Skin of body (tissue), 2 donors: ENCODE data around the gene CELA2B. TPM values are rescaled to one million over a fixed set of nuclear protein-coding genes. Genes with fewer than 3 reads are reported as not detected.
"Not testable (repeated sequence)": the region's sequence is repeated elsewhere in the genome, so short reads cannot be mapped to it uniquely, and the experiment has no call there.

Experiments
- DNase-seq: peaks from one replicate; lab custom pipeline; 2025; lab: John Stamatoyannopoulos, UW
- total RNA-seq: library from RNA; depleted of rRNA; stranded (reverse); fragments of >200 nt; gene quantifications from one replicate; pipeline ENCODE4 v1.2.3, GENCODE V29; 2014

The CELA2B gene
- 0.30 TPM for total RNA-seq

GRCh38 chr1:15475752-15476314, at the start of gene CELA2B:
TSS of gene CELA2B (plus strand) at chr1:15476104. CDS start at chr1:15476126, 22 bp downstream.
- DNase-seq, result no peak

- no peak for DNase-seq
Observed at GRCh38 chr1:15426492-15427279, 49.2 kb upstream of the CELA2B start.

- DNase-seq, result no peak
Observed at GRCh38 chr1:15427280-15427666, 48.6 kb upstream of the CELA2B start.

- DNase-seq, result not testable (repeated sequence)
Observed at GRCh38 chr1:15428252-15428651, 47.7 kb upstream of the CELA2B start.

- DNase-seq, result no peak
Observed at GRCh38 chr1:15428815-15429435, 47.0 kb upstream of the CELA2B start.

GRCh38 chr1:15429701-15430149, 46.2 kb upstream of the CELA2B start:
- DNase-seq, result no peak

GRCh38 chr1:15430787-15431570, 44.9 kb upstream of the CELA2B start:
- no peak for DNase-seq

GRCh38 chr1:15431571-15431948, 44.3 kb upstream of the CELA2B start:
- DNase-seq, result no peak

- DNase-seq, result no peak
Observed at GRCh38 chr1:15432324-15432723, 43.6 kb upstream of the CELA2B start.

GRCh38 chr1:15433471-15433870, 42.4 kb upstream of the CELA2B start:
- DNase-seq, result no peak

GRCh38 chr1:15434739-15435138, 41.2 kb upstream of the CELA2B start:
- DNase-seq, result not testable (repeated sequence)

- DNase-seq, result no peak
Observed at GRCh38 chr1:15435239-15436077, 40.4 kb upstream of the CELA2B start.

- DNase-seq, result no peak
Observed at GRCh38 chr1:15436881-15437442, 38.9 kb upstream of the CELA2B start.

GRCh38 chr1:15439325-15439724, 36.6 kb upstream of the CELA2B start:
- no peak for DNase-seq

- DNase-seq, result no peak
Observed at GRCh38 chr1:15440357-15440756, 35.5 kb upstream of the CELA2B start.

GRCh38 chr1:15441247-15441646, 34.7 kb upstream of the CELA2B start:
- DNase-seq, result no peak

GRCh38 chr1:15442119-15442518, 33.8 kb upstream of the CELA2B start:
- DNase-seq, result no peak

GRCh38 chr1:15442759-15443158, 33.1 kb upstream of the CELA2B start:
- DNase-seq, result no peak

GRCh38 chr1:15443281-15443680, 32.6 kb upstream of the CELA2B start:
- DNase-seq, result no peak
